Stimulated activated CD4-positive, alpha-beta T cell treated with anti-CD3 and anti-CD28 coated beads, Interleukin-2, amount 100 ng/mL, for 48 hours (primary cell): Measurements from ENCODE around the gene CACNA1E.
A peak's percentile ranks its signal among the peaks of the same experiment; 100 is the strongest.

ENCODE experiments used
- DNase-seq, 2 donors: peaks; one replicate each; pipeline ENCODE4 v3.0.0-alpha.2; 2020

Gene CACNA1E

GRCh38 chr1:181483285-181484195 is at the start of gene CACNA1E:
TSS of gene CACNA1E (plus strand) at chr1:181483517. CDS start at chr1:181483745, 228 bp downstream.
- no peak for DNase-seq

GRCh38 chr1:181433931-181434330 is 49.4 kb upstream of the CACNA1E start:
- DNase-seq, result no peak

GRCh38 chr1:181438013-181438412 is 45.3 kb upstream of the CACNA1E start:
- DNase-seq, result no peak

- DNase-seq, result no peak
These were observed 42.8 kb upstream of the CACNA1E start for GRCh38 chr1:181440510-181440909.

- DNase-seq, result no peak
These were observed 41.2 kb upstream of the CACNA1E start for GRCh38 chr1:181442181-181442525.

GRCh38 chr1:181443231-181443853 is 40.0 kb upstream of the CACNA1E start:
- DNase-seq, result no peak

GRCh38 chr1:181445436-181445835 is 37.9 kb upstream of the CACNA1E start:
- no peak for DNase-seq

GRCh38 chr1:181448461-181448860 is 34.9 kb upstream of the CACNA1E start:
- no peak for DNase-seq

- DNase-seq, result no peak
These were observed 31.6 kb upstream of the CACNA1E start for GRCh38 chr1:181451661-181452230.

GRCh38 chr1:181452746-181453145 is 30.6 kb upstream of the CACNA1E start:
- DNase-seq, result no peak

- no peak for DNase-seq
These were observed 29.6 kb upstream of the CACNA1E start for GRCh38 chr1:181453541-181454201.

- no peak for DNase-seq
These were observed 26.8 kb upstream of the CACNA1E start for GRCh38 chr1:181456551-181456950.

- DNase-seq, result no peak
These were observed 24.9 kb upstream of the CACNA1E start for GRCh38 chr1:181458419-181458818.

- no peak for DNase-seq
These were observed 24.2 kb upstream of the CACNA1E start for GRCh38 chr1:181459067-181459466.

GRCh38 chr1:181469829-181470228 is 13.5 kb upstream of the CACNA1E start:
- no peak for DNase-seq

- no peak for DNase-seq
These were observed 7.7 kb upstream of the CACNA1E start for GRCh38 chr1:181475580-181475979.

- DNase-seq, result no peak
These were observed 6.7 kb upstream of the CACNA1E start for GRCh38 chr1:181476581-181476980.

- DNase-seq, result no peak
These were observed 5.0 kb upstream of the CACNA1E start for GRCh38 chr1:181478306-181478705.

- DNase-seq, result no peak
These were observed 4.1 kb upstream of the CACNA1E start for GRCh38 chr1:181479137-181479745.

GRCh38 chr1:181482001-181482430 is 1.3 kb upstream of the CACNA1E start:
- DNase-seq, result no peak

GRCh38 chr1:181482521-181483284 is 614 bp upstream of the CACNA1E start:
- peak; percentile 40 to 44 for DNase-seq

GRCh38 chr1:181484821-181485220 is 1.5 kb downstream of the CACNA1E start:
- no peak for DNase-seq
